Measurements from ENCODE around the gene KLK11.

GRCh38 chr19:51026554-51026831 lies at the start of gene KLK11:
- TF ChIP-seq EZH2 (IDR thresholded peaks at IDR 0.05; ENCODE audit: insufficient read depth, low read length) (no peak), CTCF (IDR thresholded peaks at IDR 0.05; ENCODE audit: insufficient read depth, low read depth, low read length) (no peak)
